GM04504 (cell line): ENCODE results near the gene TBXAS1.

ENCODE experiments used
- DNase-seq: peaks from one replicate; pipeline ENCODE4 v3.0.0-alpha.2; 2012; ENCODE audit warnings: low read depth

TBXAS1 gene

DNA sequence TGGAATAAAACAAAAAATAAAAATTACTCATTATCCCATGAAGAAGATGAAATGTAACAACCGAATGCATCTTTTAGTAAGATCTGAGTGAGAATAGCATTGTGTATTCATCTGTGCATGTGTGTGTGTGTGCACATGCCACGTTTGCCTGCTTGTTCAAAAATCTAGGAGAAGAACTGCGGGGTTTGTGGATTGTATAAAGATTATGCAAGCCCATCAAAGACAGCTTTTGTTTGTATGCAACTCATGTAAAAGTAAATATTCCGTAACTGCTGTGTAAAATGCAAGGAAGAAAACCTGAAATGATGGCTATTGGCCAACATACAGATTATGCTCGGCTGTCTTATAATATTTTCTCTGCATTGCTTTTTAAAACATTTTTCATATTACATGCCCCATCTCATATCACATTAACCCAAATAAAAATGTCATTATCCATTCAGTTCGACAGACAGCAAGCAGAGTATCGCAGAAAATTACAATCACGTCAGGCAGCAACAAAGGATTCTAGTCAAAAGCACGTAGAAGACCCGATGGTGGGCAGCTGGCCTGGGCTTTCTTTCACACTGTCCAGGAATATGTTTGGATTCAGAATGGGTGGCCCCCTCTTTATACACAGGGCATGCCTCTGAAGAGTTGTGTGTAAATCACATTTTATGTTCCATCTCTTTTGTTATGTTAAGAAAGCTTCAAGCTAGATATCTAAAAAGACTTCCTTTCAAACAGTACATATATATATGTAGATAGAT lies 119.7 kb downstream of the TBXAS1 start:
- DNase-seq, result no peak

DNA sequence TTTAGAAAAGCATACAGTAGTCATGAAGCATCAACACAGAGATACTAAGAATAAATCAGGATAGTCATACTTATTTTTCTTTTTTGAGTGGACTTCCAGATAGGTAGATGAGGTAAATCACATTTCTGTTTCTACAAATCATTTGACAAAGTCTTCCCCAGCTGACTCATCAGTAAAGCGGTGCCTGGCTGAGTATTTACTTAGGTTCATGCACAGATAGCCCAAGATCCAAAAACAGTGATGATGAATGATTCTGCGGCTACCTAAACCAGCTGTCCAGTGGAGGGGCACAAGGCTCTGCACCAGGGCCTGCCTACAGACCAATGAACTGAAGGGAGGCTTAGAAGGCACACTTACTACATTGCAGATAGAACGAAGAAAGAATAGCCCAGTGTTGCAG lies 120.6 kb downstream of the TBXAS1 start:
- DNase-seq, result no peak

DNA sequence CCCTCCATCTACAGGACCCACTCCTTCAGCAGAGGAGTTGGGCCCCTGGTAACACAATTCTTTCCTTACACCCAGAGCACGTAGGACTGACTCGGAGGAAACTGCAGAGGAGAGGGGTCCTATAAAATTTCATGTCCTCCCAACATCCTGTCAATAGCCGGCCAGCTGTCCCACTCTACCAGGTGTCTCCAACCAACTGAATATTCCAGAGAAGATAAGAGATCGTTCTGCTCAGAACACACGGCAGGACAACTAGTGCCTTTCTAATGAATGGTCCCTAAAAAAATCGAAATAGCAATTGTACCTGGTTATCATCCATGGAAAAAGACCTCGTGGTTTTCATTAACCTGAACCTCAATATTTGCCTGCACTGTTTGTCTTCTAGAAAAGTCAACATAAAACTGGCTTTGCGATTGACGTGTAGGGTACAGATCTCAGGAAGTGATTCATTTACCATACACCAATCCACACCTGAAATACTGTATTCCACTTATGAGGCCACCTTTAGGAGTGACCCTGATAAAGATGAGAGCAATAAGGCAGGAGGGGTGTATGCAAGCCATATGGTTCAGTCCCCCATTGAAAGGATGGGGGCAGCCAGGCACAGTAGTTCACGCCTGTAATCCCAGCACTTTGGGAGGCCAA lies 121.9 kb downstream of the TBXAS1 start:
- DNase-seq, result no peak

DNA sequence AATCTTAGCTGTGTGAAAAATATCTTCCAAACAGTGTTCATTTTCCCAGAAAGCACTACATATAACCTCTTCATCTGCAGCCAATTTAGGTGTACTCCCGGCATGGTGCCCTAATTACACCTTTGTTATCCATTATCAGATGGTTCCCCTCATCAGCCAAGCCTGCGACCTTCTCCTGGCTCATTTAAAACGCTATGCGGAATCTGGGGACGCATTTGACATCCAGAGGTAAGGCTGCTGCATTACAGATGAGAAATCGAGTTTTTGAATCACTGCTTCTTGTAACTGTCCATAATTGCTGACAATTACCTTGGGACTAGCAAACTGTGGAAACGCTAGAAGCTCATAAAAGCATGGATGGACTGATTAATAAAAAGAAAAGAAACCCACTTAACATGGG lies 124.2 kb downstream of the TBXAS1 start:
- DNase-seq, result no peak

DNA sequence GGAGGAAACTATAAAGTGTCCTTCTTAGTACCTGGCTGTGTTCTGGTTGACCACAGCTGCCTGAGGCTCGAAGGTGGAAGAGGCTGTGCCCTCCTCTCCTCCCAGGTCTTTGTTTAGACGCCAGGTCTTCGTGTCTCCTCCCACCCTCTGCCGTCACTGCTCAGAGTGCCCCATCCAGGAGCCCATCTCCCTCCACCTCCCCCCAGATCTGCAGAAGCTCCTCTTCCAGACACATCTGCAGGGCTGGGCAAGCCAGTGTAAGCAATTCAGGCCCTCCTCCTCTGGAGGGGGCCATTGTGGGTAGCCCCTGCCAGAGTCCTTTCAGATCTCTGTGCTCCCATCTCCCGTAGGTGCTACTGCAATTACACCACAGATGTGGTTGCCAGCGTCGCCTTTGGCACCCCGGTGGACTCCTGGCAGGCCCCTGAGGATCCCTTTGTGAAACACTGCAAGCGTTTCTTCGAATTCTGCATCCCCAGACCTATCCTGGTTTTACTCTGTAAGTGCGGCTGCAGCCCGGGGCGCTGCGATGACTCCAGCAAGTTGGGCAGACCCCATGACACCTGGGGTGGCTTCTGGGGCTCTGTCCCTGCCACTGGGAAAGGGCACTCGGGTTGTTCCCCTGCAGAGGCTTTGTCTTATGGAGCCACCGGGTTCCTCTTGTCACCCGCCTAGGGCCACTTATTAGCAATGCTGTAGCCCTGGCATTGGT lies 126.2 kb downstream of the TBXAS1 start:
- no peak for DNase-seq

DNA sequence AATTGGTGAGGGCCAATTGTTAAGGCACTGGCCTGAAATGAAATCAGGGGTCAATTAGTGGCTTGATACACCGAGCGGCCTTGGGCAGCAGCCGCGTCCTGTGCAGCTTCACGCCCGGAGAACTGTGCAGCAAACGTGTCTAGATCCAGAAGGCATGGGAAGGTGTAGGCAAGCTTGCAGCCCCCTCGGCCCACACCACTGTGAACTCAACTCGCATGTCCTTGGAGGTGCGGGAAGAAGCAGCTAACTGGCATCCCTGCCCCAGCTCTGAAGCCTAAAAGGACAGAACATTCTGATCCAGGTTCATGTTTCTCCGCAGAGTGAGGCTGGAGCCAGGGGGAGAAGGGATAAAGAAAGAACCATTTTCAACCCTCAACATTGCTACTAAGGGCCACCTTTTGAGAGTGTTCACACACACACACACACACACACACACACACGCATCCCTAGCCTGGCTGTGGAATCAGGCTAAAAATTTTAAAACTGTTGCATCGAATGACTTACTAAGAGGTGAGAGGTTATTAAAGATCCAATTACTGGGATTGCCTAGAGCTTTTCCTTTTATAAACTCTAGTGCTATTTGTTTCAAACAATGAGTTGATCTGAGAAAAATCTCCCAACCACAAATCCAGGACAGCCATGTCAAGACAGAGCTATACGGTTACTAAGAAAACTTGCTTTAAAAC lies 129.7 kb downstream of the TBXAS1 start:
- DNase-seq, result no peak

DNA sequence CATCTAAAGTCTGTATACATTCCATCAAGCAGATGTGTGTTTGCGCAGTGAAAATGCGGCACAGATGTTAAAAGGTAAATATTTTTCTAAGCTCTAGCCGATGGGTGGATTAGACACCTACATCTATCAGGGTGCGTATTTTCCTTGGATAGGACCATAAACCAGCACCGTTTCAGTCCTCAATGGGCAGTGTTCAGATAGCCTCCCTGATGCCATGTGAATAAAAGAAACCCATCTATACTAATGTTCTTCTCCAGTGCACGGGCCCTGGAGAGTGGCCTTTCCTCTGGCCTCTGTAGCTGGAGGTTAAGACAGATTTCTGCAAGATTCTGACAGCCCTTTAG lies 130.2 kb downstream of the TBXAS1 start:
- DNase-seq, result no peak

DNA sequence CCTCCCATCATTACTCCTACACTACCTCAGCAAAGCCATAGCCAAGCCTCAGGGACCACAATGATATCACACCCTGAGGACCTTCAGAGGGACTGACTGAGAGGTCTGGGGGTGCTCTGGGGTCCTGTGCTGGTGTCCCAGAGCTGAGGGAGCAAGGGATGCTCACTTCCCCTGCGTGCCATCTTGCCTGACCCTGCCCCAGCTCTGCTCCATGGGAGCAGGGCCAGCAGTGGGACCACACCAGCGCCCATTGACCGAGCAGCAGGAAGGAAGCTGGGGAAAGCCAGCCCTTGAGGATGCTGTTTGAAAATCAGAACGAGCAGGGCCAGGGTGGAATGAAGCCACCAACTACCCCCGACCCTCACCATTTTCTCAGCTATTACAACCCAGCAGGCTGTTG lies 130.7 kb downstream of the TBXAS1 start:
- DNase-seq, result no peak

DNA sequence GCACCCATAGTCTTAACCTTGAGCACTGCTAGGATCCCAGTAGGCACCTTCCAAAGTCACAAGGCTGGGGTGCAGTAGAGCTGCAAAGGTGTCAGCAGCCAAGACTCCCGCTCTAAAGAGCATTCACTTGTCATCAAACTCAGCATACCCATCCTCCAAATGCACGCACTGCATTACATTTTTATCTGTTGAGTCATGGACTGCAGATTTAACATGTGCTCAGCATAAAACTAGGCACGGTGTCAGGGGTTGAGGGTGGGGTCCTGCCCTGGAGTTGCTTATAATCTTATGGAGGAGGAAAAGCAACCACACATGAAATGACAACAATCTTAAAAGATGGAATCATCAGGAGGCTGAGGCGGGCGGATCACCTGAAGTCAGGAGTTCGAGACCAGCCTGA lies 131.1 kb downstream of the TBXAS1 start:
- DNase-seq, result no peak

DNA sequence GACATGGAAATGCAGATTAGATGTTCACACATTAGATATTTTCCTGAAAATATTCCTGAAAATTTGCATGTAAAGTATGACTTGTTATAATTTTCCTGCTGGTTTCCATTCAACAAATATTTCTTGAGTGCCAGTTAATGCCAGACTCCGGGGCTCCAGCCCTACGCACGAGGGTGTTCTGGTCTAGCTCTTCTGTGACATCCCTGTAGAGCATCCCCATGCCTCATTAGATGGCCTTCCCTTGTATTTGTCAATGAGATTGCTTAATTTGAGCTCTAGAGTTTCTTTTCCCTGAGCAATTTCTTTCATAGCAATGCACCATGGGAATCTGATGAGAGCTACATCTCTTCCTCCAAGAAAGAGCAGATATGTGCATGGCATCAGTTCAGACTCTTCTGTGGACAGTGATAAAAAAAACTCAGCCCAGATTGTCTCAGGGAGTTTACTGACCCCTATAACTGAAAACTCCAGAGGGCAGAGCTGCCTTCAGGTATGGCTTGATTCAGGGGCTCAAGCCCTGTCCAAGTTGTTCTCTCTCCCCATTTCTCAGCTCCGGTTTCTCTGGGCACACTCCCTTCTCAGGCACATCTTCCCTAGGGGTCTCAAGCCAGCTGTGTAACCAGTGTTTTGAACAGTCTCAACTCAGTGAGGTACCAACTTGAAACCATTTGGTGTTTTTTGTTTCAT lies 137.0 kb downstream of the TBXAS1 start:
- DNase-seq, result no peak

DNA sequence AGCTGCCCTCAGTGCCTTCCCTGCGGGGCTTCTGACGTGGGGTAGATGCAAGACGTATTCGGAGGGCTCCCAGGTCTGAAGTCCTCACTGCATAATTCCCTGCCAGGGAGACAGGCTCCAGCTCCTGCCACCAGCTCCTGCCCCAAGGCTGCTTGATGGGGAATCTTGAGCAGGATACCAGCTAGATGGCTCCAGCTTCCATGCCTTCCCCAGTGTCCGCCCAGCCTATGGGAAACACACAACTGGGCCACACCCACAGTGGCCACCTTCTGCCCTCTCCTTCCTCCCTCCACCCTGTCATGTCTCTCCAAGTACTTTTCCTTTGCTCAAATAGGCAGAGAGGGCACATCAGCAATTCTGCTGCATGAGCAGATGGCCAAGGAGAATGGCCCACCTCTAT lies 137.9 kb downstream of the TBXAS1 start:
- DNase-seq, result no peak

DNA sequence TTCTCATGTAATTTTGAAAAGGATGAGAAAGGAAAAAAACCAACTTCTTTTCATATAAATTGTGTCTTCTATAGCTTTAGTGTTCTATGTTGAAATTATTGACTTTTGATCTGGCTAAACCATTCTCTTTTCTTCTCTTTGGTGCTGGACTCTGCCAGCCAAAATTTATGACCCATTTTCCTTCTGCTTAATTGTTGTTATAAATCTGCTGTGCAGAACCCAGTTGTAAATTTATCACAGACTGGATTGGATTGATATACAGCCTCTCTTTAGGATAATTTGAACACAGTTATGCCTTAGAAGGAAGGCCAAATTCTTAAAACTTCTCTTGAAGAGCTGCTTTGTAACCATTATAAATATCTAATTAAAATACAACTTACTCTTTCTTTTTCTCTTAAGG lies 139.9 kb downstream of the TBXAS1 start:
- DNase-seq, result no peak

DNA sequence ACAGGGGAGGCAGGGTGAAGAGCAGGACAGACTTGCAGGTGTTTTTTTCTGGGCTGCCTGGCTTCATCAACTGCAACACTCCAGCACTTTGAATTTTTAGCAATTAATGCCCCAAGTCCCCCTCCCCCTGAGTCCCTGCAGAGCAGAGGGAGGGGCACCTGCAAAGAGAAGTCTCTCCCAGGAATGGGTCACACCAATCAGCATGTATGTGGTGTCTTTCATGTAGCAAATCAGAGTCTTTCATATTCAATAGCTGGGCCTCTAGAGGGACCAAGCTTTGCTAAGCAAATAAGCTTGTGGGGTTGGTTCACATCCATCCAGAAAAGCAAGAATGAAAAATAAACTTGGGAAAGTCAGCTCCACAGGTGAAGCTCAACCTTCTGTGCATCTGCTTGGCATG lies 143.0 kb downstream of the TBXAS1 start:
- DNase-seq, result no peak

DNA sequence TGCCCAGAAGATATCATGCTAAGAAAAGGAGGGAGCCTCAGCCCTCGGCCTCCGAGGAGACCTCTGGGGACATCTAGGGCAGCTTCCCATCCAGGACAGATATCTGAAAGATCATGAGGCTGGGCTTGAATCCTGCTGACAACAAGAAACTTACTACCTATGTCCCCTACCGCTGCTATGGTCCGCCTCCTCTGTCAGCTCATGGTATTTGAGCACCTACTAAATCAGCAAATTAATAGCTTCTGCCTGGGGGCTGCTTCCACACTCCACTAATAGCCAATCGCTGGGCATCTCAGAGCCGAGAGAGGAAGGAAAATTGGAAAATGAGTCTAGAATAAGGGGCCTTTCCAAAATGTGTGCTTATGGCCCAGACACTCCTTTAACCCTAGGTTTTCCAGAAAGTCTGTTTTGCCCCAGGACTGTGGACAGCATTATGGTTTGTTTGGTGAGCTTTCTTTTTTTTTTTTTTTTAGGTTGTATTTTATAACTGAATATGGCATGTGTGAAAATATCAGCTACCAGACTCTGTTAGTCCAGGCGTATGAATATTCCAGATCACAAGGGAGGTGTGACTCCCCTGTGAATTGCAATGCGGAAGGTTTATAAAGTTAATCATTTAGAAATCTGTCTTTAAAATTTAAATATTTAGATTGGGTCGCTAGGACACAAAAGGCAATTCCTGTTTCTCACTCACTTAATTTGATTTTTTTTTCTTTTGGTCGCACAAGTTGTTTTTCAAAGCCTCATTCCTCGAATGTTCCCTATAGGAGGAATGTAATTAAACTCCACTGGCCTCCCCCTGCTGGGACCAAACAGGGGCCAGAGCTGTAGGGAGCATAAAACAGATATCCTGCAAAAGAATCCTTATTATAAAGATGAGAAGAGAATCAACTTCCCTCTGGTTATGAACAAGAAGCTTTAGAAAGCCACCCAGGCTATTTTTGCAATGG lies 144.3 kb downstream of the TBXAS1 start:
- DNase-seq, result no peak

DNA sequence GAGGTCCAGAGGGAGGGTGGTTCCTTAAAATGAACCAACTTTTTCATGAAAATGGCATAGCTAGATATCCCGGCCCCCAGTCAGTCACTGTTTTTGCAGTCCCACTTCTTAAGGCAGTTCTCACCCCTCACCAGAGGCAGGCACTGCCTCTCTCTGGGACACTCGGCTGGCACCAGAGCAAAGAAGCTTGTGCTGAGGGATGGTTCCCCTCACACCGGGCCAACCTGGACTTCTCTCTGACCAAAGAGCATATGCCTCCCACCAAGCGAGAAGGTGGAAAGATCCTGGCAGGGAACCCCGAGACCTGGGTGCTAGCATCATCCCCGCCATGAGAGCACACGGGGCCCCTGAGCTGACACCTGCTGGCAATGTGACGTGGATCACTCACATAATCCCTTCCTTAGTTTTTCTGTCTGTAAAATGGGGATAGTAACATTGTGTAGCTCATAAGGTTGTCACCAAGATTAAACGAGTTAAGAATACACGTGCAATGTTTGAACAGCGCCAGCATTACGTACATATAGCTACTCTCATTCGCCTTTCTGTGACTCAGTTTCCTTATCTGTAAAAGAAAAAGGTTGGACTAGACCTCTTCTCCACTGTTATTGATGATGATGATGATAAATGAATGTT lies 145.2 kb downstream of the TBXAS1 start:
- DNase-seq, result no peak

DNA sequence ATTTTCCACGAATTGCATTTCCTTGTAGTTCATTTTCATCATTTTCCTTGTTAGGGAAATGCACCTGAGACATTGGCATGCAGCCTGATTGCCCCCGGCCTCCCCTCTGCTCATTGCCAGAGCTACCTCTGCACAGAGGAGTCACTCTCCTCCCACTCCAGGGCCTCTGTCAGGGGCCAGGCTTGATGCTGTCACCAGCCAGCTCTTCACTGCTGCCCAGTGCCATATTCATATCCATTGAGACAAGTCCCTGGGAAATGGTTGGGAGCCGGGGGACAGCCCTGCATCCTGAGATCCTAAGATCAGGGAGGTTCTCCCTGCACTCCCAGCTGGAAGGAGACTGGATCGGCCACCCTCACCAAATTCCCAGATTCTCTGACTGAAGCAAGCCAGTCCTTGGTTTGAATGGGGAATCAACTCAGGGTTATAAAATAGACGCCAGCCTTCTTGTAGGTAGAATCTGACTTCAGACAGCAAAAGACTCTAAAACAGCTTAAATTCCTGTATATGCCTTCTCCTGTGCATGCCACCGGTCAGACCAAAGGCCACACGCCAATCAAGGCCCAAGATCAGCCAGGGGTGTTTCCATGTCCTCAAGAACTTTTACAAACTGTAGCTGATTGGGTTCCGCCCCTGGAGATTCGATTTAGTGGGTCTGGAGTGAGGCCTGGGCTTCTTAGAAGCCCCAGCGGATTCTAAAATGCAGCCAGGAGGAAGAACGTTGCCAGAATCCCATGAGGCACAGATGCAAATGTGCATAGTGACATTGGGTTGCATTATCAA lies 147.2 kb downstream of the TBXAS1 start:
- DNase-seq, result no peak

DNA sequence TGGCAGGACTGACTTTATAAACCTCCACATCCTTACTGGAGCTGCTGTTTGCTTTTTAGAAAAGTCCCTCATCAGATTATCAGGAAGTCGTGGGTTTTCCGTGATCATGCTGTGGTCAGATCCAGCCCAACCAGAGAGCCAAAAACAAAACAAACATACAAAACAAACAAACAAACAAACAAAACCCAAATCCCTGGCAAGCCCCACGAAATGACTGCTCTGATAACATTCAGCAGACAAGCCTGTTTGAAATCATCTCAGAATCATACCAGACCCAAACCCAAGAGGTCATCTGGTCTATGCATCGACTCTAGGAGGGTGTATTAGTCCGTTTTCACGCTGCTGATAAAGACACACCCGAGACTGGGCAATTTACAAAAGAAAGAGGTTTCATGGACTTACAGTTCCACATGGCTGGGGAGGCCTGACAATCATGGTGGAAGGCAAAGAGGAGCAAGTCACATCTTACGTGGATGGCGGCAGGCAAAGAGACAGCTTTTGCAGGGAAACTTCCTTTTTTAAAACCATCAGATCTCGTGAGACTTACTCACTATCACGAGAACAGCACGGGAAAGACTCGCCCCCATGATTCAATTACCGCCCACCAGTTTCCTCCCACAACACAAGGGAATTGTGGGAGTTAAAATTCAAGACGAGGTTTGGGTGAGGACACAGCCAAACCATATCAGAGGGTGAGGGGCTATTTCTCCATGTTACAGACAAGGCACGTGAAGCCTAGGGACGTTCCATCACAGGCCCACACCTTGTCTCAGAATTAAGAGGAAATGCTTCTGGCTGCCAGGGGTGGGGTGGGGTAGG lies 148.0 kb downstream of the TBXAS1 start:
- no peak for DNase-seq

DNA sequence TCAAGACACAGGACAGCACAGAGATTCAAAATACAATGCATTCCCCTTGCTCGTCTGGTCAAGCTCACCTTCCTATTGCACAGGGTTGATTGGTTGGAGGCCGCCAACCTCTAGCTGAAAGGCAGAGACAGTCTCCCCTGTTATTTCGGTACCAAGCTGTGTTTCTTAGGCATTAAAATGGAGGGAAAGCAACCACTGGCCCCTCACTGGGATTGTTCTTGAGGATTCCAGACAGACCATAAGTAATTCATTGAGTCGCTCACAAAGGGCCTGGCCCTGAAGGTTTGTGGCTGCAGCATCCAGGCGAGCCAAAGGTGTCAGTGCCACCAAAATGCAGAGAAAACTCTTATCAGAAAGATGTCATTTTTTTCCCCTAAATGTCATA lies 152.4 kb downstream of the TBXAS1 start:
- no peak for DNase-seq
